Astrocyte (in vitro differentiated cells and primary cell): ENCODE measurements around the gene MYOCOS.

Source experiments
- EZH2 ChIP-seq: IDR thresholded peaks from 2 replicates; pipeline ENCODE4 v1.6.1; 2012; ENCODE audit warnings: mild to moderate bottlenecking, low read length, inconsistent platforms; ENCODE audit not compliant: insufficient read depth
- TF ChIP-seq, protein P1 (sequence below): IDR thresholded peaks from 2 replicates; pipeline ENCODE4 v1.5.1; 2011; ENCODE audit warnings: low read depth, mild to moderate bottlenecking, inconsistent platforms, low read length, moderate library complexity; ENCODE audit not compliant: insufficient read depth

DNA sequence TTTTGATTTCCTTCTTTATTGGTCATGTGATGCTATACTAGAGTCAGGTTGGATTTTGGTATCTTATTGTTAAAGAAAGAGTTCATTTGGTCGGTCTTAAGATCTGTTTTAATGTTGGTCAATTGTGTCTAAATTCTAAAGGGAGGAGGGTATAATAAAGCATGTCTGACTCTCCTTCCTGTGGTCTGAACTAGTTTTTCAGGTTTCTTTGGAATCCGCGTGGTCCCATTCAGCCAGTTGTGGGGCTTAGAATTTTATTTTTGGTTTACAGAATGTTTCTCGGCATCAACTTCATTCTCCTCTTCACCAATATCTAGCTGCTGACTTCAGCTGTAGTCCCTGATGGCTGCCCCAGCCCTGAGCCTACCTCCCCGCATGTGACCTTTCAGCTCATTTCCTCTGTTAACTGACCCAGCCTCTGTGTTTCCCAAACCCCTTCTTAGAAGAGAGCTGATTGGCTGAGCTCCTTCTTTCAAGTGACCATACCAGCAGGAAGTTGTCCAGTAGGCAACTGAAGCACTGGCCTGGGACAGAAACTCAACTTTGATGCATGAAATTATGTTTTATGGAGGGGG, 39.1 kb downstream of the MYOCOS start:
- TF ChIP-seq EZH2: no peak
- TF ChIP-seq, protein P1, sequence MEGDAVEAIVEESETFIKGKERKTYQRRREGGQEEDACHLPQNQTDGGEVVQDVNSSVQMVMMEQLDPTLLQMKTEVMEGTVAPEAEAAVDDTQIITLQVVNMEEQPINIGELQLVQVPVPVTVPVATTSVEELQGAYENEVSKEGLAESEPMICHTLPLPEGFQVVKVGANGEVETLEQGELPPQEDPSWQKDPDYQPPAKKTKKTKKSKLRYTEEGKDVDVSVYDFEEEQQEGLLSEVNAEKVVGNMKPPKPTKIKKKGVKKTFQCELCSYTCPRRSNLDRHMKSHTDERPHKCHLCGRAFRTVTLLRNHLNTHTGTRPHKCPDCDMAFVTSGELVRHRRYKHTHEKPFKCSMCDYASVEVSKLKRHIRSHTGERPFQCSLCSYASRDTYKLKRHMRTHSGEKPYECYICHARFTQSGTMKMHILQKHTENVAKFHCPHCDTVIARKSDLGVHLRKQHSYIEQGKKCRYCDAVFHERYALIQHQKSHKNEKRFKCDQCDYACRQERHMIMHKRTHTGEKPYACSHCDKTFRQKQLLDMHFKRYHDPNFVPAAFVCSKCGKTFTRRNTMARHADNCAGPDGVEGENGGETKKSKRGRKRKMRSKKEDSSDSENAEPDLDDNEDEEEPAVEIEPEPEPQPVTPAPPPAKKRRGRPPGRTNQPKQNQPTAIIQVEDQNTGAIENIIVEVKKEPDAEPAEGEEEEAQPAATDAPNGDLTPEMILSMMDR: no peak
